H9 (cell line): ENCODE results near the gene IL31RA. TPM values are rescaled to one million over a fixed set of nuclear protein-coding genes. Genes with fewer than 3 reads are reported as not detected.

Source experiments
- DNase-seq: peaks from one replicate; pipeline ENCODE4 v3.0.0-alpha.2; 2017
- H2AFZ ChIP-seq: one replicate; pipeline ENCODE4 v1.6.1; 2013; ENCODE audit warnings: mild to moderate bottlenecking, low read length, control low read depth, moderate library complexity
- H2AK5ac ChIP-seq: 2 replicates; pipeline ENCODE4 v1.6.1; 2013; ENCODE audit warnings: low read length, control low read depth, mixed read lengths; ENCODE audit not compliant: insufficient read length
- H2BK120ac ChIP-seq: one replicate; pipeline ENCODE4 v1.6.1; 2013; ENCODE audit warnings: low read depth, mild to moderate bottlenecking, low read length, control low read depth, inconsistent platforms; ENCODE audit not compliant: poor library complexity, severe bottlenecking
- H2BK12ac ChIP-seq: 2 replicates; pipeline ENCODE4 v1.6.1; 2013; ENCODE audit warnings: low read length, control low read depth, mixed read lengths, low read depth; ENCODE audit not compliant: insufficient read length
- H2BK15ac ChIP-seq: 2 replicates; pipeline ENCODE4 v1.6.1; 2013; ENCODE audit warnings: low read depth, low read length, control low read depth
- H2BK20ac ChIP-seq: one replicate; pipeline ENCODE4 v1.6.1; 2013; ENCODE audit warnings: low read depth, mild to moderate bottlenecking, low read length, control low read depth, inconsistent platforms; ENCODE audit not compliant: poor library complexity, severe bottlenecking
- H2BK5ac ChIP-seq: 2 replicates; pipeline ENCODE4 v1.6.1; 2013; ENCODE audit warnings: low read length, control low read depth, mixed read lengths; ENCODE audit not compliant: insufficient read length
- H3K14ac ChIP-seq: 2 replicates; pipeline ENCODE4 v1.6.1; 2013; ENCODE audit warnings: low read length, control low read depth; ENCODE audit not compliant: insufficient read depth
- H3K18ac ChIP-seq: 2 replicates; pipeline ENCODE4 v1.6.1; 2013; ENCODE audit warnings: low read depth, mild to moderate bottlenecking, mixed read lengths, low read length, control low read depth; ENCODE audit not compliant: insufficient read length
- H3K23ac ChIP-seq: 2 replicates; pipeline ENCODE4 v1.6.1; 2013; ENCODE audit warnings: low read length, control low read depth, mixed read lengths, low read depth; ENCODE audit not compliant: insufficient read length
- H3K23me2 ChIP-seq: 2 replicates; pipeline ENCODE4 v1.6.1; 2013; ENCODE audit warnings: low read depth, mild to moderate bottlenecking, mixed read lengths, low read length, control low read depth; ENCODE audit not compliant: insufficient read length, poor library complexity, severe bottlenecking
- H3K27ac ChIP-seq: 2 replicates; pipeline ENCODE4 v1.5.1; 2013; ENCODE audit warnings: low read length, control low read depth, mixed read lengths, low read depth; ENCODE audit not compliant: insufficient read length
- H3K27me3 ChIP-seq: 2 replicates; pipeline ENCODE4 v1.6.1; 2013; ENCODE audit warnings: low read length, control low read depth, inconsistent platforms; ENCODE audit not compliant: insufficient read depth
- H3K4ac ChIP-seq: 2 replicates; pipeline ENCODE4 v1.6.1; 2013; ENCODE audit warnings: low read depth, mild to moderate bottlenecking, control low read depth, inconsistent platforms, low read length, moderate library complexity
- H3K4me1 ChIP-seq: 2 replicates; pipeline ENCODE4 v1.6.1; 2013; ENCODE audit warnings: low read length, control low read depth, inconsistent platforms; ENCODE audit not compliant: insufficient read depth
- H3K4me2 ChIP-seq: 2 replicates; pipeline ENCODE4 v1.6.1; 2013; ENCODE audit warnings: low read length, control low read depth, mixed read lengths; ENCODE audit not compliant: insufficient read length, insufficient read depth
- H3K56ac ChIP-seq: 2 replicates; pipeline ENCODE4 v1.6.1; 2013; ENCODE audit warnings: low read depth, mild to moderate bottlenecking, mixed read lengths, low read length, control low read depth; ENCODE audit not compliant: insufficient read length
- H3K79me1 ChIP-seq: 2 replicates; pipeline ENCODE4 v1.6.1; 2013; ENCODE audit warnings: low read depth, mild to moderate bottlenecking, moderate library complexity, low read length, control low read depth, inconsistent platforms; ENCODE audit not compliant: insufficient read depth, poor library complexity, severe bottlenecking
- H3K79me2 ChIP-seq: 2 replicates; pipeline ENCODE4 v1.6.1; 2013; ENCODE audit warnings: low read length, control low read depth, inconsistent platforms; ENCODE audit not compliant: insufficient read depth
- H3K9ac ChIP-seq: 2 replicates; pipeline ENCODE4 v1.6.1; 2013; ENCODE audit warnings: low read length, control low read depth, mixed read lengths; ENCODE audit not compliant: insufficient read length; ENCODE audit errors: extremely low read depth
- H3K9me3 ChIP-seq: one replicate; pipeline ENCODE4 v1.6.1; 2013; ENCODE audit warnings: low read depth, low read length, inconsistent platforms; ENCODE audit not compliant: control insufficient read depth
- H3T11ph ChIP-seq: one replicate; pipeline ENCODE4 v1.6.1; 2013; ENCODE audit warnings: mild to moderate bottlenecking, low read length, control low read depth, inconsistent platforms
- H4K20me1 ChIP-seq: one replicate; pipeline ENCODE4 v1.6.1; 2013; ENCODE audit not compliant: control insufficient read depth, insufficient read length, insufficient read depth
- H4K5ac ChIP-seq: 2 replicates; pipeline ENCODE4 v1.6.1; 2013; ENCODE audit warnings: low read depth, mild to moderate bottlenecking, mixed read lengths, low read length, control low read depth; ENCODE audit not compliant: insufficient read length
- H4K8ac ChIP-seq: replicated peaks from 2 replicates; pipeline ENCODE4 v1.6.1; 2013; ENCODE audit warnings: low read length, control low read depth, mixed read lengths, low read depth; ENCODE audit not compliant: insufficient read length
- H4K91ac ChIP-seq: 2 replicates; pipeline ENCODE4 v1.6.1; 2013; ENCODE audit warnings: low read depth, mild to moderate bottlenecking, moderate library complexity, mixed read lengths, low read length, control low read depth; ENCODE audit not compliant: insufficient read length
- H3K27ac Mint-ChIP-seq, 3 experiments: 2 replicates in 2 of 3; 3 replicates in 1 of 3; pipeline ENCODE4 v1.8.0; 2020 to 2021; ENCODE audit warnings: mixed read lengths in 3 of 3, mild to moderate bottlenecking in 1 of 3, moderate library complexity in 1 of 3
- H3K27me3 Mint-ChIP-seq: 2 replicates; pipeline ENCODE4 v1.8.0; 2021; ENCODE audit warnings: low read depth, mild to moderate bottlenecking, moderate library complexity, mixed read lengths
- H3K36me3 Mint-ChIP-seq, 3 experiments: 2 replicates in 2 of 3; 3 replicates in 1 of 3; pipeline ENCODE4 v1.8.0; 2020 to 2021; ENCODE audit warnings: low read depth in 3 of 3, mixed read lengths in 3 of 3; ENCODE audit not compliant: insufficient read depth in 1 of 3
- H3K4me1 Mint-ChIP-seq, 2 experiments: 2 replicates each; pipeline ENCODE4 v1.8.0; 2020; ENCODE audit warnings: mixed read lengths in 2 of 2
- H3K4me3 Mint-ChIP-seq, 2 experiments: 2 replicates in 1 of 2; 3 replicates in 1 of 2; pipeline ENCODE4 v1.8.0; 2020 to 2021; ENCODE audit warnings: mild to moderate bottlenecking in 2 of 2, mixed read lengths in 2 of 2, moderate library complexity in 1 of 2
- H3K9me3 Mint-ChIP-seq, 2 experiments: 2 replicates in 1 of 2; 3 replicates in 1 of 2; pipeline ENCODE4 v1.8.0; 2020; ENCODE audit warnings: mild to moderate bottlenecking in 2 of 2, mixed read lengths in 2 of 2, moderate library complexity in 1 of 2
- CTCF ChIP-seq: fragments of 200-600 bp; sonication (generic); conservative IDR thresholded peaks from 3 replicates; pipeline ENCODE4 v1.8.0; 2021; ENCODE audit warnings: antibody characterized with exemption, mild to moderate bottlenecking
- WGBS: extraction: QIAGEN DNeasy Blood & Tissue Kit; methylation state at CpG from one replicate; pipeline ENCODE4 v1.1.7; 2013; ENCODE audit warnings: missing lambda C conversion rate, low lambda C conversion rate, mixed read lengths; ENCODE audit not compliant: insufficient read length; ENCODE audit errors: extremely low coverage; 5-methylcytosine and 5-hydroxymethylcytosine counted together
- total RNA-seq: library from RNA; stranded (reverse); gene quantifications from 2 replicates; pipeline ENCODE4 v1.2.1, GENCODE V29; 2021

IL31RA gene
- total RNA-seq, 1 experiment from 2014 or later: 0.11 TPM

- H3K18ac ChIP-seq: no peak overlapping the region
- peaks cover 0 to 4% (median 0%) of the 10 kb centered on the region in 3 experiments; a peak in 3 of 7 replicates for H3K36me3 Mint-ChIP-seq
- H2BK120ac ChIP-seq: no peak overlapping the region
- no peak for DNase-seq
- no peak overlapping the region for H3K9ac ChIP-seq
- no peak overlapping the region for H3K4me2 ChIP-seq
- H3K56ac ChIP-seq: no peak overlapping the region
- no peak overlapping the region for H2BK12ac ChIP-seq
- no peak overlapping the region for H2BK5ac ChIP-seq
- no peak overlapping the region for H2BK15ac ChIP-seq
- H3K79me2 ChIP-seq: no peaks in the 10 kb centered on the region
- no peaks in the 10 kb centered on the region for H3K23me2 ChIP-seq
- peaks cover 2% of the 10 kb centered on the region for H3K27me3 Mint-ChIP-seq
- no peak overlapping the region for H4K5ac ChIP-seq
- no peak overlapping the region for H3K4ac ChIP-seq
- H4K91ac ChIP-seq: no peak overlapping the region
- no peak overlapping the region for H3K14ac ChIP-seq
- WGBS: no CpG with 5 or more reads among the region's 2 CpGs
- H3K4me1 ChIP-seq: no peaks in the 10 kb centered on the region
- H3K4me3 Mint-ChIP-seq: no peak overlapping the region
- H3K27ac Mint-ChIP-seq: no peak overlapping the region
- no peak for TF ChIP-seq CTCF
- no peaks in the 10 kb centered on the region for H3K9me3 ChIP-seq
- H2AFZ ChIP-seq: no peak overlapping the region
- peaks cover 0 to 2% of the 10 kb centered on the region in 2 experiments; a peak in 1 of 5 replicates for H3K9me3 Mint-ChIP-seq
- H3K23ac ChIP-seq: no peak overlapping the region
- no peaks in the 10 kb centered on the region for H4K20me1 ChIP-seq
- no peaks in the 10 kb centered on the region for H3K79me1 ChIP-seq
- no peaks in the 10 kb centered on the region for H3K27me3 ChIP-seq
- H4K8ac ChIP-seq: no peak overlapping the region
- no peak overlapping the region for H2AK5ac ChIP-seq
- no peak overlapping the region for H3K27ac ChIP-seq
- H3K4me1 Mint-ChIP-seq: no peaks in the 10 kb centered on the region; a peak in 1 of 4 replicates
- no peak overlapping the region for H3T11ph ChIP-seq
- no peak overlapping the region for H2BK20ac ChIP-seq
Observed at GRCh38 chr5:55896238-55896637, 45.1 kb downstream of the IL31RA start.
